GM18858 (cell line): Measurements from ENCODE around the gene GPR18.
"Not testable (repeated sequence)": the region's sequence is repeated elsewhere in the genome, so short reads cannot be mapped to it uniquely, and the experiment has no call there.

Source experiments
- ATAC-seq: cut with Tn5 transposase; IDR thresholded peaks from one replicate; pipeline ENCODE4 v1.9.1; 2021; ENCODE audit not compliant: unreplicated experiment

Gene GPR18

DNA sequence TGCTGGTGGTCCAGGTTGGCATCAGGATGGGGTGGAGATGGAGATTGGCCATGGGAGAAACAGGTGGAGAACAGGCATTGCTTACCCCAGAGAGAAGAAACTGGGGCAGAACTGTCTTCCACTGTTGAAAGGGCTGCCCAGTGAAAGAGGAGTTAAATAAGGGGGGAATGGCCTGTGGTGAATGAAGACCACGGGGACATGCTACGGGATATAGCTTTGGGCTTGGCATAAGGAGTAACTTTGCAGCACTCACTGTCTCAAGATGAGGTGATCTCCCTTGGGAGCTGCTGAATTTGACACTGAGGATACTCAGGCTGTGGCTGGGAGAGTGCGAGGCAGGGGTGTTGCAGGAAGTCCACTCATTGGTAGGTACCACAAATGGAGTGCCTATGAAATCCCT, 10.6 kb upstream of the GPR18 start:
- ATAC-seq = no peak

DNA sequence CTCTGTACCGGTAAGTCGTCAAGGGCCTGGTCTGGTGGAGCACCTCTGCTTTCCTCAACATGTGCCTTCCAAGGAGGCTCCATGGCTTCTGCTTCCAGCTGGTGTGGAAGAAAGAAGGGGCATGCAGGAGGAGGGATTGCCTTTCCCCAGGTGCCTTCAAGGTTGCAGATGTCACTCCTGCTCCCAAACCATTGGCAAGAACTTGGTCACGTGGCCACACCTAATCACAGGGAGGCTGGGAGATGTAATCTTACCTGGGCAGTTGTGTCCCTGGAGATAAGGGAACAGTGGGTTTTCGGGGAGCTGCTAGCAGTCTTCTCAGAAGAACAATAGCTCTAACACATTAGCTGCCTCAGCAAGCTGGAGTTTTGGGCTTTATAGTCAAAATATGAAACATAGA, 9.7 kb upstream of the GPR18 start:
- ATAC-seq = no peak

DNA sequence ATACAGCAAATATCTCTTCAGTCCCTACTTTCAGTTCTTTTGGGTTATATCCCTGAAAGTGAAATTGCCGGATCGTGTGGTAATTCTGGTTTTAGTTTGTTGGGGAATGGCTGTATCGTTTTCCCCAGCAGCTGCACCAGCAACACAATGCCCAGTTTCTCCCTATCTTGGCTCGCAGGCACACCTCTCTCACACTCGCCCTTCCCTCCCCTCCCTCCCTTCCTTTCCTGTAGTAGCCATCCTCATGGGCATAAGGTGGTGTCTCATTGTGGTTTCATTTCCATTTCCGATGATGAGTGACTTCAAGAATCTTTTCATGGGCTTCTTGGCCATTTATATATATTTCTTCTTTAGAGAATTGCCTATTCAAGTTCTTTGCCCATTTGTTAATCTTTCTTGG, 8.6 kb upstream of the GPR18 start:
- ATAC-seq = no peak

DNA sequence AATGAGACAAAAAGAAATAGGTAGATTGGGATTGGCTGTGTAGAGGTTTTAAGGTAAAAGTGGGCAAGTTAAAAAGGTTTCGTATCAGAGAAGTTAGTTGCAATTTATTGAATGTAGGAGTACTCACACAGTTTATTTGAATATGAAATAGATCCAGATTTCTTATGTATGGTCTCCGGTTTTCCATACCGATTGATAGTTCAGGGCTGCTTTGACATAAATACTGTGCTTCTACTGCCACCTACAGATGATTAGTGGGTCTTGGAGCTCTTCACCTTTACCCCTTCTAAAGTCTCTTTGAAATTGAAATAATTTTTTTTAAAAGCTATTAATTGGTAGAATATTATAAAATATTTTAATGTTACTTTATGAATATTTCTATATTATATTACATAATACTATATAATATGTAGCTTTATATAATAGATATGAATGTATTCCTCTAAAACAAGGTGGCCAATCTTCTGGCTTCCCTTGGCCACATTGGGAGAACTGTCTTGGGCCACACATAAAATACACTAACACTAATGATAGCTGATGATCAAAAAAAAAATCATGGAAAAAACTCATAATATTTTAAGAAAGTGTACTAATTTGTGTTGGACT, 7.7 kb upstream of the GPR18 start:
- ATAC-seq = no peak

DNA sequence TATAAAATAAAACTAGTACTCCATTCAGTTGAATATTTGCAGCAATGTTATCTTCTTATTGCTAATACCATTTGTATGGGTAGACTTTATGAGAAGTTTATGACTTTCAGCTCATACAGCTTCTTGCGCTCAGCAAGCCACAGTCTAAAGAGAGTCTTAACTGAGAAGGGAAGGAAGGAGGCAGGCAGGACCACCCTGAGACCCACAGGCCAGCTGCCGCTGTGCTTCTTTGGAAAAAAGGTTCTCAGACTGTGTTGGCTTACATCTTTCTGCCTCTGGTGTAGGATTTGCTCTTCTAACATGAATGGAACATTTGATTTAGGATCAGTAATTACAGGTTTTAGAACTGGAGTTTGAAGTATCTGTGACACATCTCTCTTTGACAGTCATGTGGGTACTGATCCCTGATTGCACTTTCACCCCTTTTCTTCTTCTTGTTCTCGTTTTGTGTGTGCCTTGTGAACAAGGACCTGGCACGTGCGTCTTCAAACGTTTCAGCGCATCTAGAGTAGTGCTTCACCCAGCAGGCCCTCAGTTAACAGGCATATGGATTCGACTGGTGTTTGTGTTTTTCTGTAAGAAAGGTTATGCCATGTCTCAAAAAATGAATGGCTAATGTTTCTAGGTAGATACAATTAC, 7.1 kb upstream of the GPR18 start:
- no peak for ATAC-seq

DNA sequence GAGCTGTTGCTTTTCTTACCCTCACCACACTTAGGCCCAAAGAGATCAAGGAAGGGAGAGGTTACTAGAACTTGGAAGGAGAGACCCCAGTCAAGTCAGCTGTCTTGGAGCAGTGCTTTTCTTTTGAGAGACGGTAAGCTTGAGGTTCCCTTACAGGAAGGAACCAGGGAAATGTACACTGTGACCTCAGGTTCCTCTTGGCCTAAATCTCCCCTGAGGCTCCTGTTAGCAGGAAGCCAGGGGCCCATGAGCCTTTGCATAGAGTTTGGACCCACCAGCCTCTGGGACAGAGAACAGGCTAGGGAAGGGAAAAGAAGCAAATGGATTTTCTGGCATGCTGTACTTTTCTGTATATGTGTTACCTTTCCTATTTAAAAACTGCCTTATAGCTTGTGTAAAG, 5.9 kb upstream of the GPR18 start:
- ATAC-seq = no peak

DNA sequence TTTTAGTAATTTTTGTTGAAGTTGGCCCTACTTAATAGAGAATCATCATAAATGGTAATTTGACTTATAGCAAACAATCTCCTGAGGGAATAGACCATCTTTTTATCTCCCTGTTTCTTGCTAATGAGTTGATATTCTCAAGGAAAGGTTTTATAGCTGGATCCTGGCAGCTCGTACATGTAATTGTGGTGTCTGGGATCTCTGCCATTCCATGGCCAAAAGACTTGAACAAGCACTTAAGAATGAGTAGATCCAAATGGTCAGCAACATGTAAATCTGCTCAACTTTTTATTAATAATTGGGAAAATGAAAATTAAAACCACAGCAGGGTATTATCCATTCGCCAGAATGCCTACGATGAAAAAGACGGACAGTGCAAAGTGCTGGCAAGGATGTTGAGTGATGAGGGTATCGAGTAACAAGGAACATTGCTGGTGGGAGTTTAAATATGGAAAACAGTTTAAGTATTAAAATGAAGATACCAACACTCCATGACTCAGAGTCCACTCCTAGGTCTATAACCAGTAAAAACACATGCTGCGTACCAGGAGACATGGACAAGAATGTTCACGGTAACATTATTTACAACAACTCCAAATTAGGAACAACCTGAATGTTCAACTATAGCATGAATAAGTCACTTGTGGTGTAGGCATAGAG, 5.1 kb upstream of the GPR18 start:
- ATAC-seq = no peak

DNA sequence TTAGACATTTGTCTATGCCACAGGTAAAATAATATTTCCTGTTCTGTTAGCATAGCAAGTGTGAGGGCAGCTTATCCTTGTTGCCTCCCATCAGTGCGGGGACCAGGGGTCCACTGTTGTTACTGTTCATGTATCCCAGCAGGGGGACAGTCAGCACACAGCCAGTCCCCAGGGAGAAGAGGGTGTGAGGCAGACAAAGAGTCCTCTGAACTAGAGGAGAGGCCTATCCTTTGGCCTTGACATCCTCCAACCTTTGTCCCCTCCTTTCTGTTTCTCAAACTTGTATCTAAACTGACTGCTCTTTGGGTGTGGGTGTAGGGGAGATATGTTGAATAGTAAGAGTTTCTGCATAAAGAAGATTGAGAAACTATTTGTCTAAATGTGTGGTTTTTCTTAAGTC, 2.9 kb upstream of the GPR18 start:
- no peak for ATAC-seq

DNA sequence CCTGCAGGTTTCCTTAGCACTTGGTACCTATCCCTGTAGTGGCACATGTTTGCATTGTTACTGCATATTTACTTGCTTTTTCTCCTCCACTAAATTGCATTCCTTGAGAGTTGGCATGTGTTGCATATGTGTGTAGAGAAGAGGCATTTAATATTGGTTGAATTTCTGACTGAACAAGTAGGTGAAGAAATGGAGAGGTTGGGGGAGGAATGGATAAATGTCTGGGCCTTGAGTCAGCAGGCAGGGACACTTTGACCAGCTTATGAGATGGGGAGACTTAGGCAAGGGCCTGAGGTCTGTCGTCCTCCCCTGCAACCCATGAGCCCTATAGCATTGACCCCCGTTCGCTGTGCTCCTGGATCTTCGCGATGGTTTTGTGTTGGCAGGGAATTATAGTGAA, 2.0 kb upstream of the GPR18 start:
- no peak for ATAC-seq

DNA sequence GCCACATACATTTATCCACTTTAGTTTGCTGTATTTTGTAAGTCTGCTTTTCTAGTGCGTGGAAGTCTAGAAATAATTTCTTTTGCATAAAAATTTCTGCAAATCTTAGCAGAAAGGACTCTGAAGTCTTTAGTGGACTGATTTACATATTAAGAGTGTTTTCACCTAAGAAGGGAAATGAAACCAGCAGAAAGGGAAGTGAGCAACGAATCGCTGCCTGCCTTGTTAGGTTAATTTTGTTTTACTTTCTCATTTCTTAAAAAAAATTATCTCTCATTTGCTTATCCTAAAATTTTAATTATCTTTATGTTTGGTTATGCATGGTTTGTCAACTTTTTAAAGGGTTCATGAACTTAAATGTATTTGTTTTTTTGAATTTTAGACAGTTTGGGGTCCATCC, 767 bp upstream of the GPR18 start:
- peak; percentile 39 for ATAC-seq

DNA sequence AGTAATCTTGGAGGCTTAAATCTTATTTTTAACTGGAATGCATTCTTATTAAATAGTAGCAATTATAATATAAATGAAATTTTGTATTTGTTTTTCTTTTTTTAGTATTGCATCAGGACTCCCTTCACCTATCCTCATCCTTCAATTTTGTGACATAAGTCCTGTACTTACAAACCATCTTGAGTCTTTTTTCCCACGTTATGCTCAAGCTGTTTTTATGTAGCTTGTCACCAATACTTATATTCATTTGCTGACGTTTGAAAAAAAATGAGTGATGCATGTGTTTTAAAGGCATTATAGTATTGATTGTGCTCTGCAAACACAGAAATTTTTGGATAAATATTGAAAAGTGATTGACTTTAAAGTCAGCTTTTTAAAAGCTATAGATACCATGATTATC, 888 bp downstream of the GPR18 start:
- ATAC-seq = no peak

DNA sequence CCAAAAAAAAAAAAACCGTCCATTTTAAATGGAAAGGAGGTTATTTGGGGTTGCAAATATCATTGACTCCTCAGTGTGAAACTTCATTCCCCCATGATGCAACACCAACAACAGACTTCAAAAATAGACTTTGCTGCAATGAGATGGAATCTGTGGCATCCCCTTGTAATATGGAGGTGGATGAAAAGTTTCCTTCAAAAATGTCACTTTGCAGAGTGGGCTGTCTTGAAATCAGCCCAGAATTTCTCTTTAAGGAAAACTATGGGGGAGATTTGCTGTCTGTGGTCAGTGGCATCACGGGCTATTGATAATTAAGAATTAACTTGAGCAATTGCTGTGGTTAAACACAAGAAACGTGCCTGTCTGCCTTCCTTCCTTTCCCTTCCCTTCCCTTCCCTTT, 1.5 kb downstream of the GPR18 start:
- ATAC-seq = no peak

DNA sequence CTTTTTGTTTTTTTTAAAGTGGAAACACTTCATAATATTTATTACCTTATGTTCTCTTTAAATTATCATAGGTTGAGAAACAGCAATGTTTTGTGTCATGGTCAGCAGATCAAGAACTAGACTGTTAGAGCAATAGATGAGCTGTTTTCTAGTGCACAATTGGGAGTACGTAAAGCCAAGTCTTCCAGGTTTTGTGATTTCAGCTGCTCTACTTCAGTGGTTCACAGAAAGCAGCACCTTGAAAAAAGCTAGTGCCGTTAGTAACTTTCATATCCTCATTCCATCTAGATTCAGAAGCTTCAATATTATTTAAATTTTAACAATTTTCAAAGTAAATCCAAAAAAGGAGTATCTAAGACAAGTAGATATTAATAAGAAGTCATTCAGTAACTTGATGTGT, 1.9 kb downstream of the GPR18 start:
- ATAC-seq = no peak

DNA sequence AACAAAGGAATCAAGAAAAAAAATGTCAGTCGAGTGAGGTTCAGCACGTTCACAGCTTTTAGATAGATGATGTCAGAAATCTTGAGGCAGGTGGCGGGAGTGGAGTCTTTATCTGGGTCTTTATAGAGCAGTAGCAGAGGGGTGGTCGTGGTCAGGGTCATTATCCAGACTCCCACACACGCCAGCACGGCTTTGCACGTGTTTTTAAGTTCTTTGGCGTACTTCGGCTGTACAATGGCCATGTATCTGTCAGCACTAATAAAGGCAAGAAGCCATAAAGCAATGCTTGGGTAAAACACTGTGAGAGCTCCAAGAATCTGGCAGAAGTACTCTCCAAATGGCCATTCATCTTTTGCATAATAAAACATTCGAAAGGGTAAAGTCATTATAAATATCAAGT, 2.9 kb downstream of the GPR18 start:
- no peak for ATAC-seq

DNA sequence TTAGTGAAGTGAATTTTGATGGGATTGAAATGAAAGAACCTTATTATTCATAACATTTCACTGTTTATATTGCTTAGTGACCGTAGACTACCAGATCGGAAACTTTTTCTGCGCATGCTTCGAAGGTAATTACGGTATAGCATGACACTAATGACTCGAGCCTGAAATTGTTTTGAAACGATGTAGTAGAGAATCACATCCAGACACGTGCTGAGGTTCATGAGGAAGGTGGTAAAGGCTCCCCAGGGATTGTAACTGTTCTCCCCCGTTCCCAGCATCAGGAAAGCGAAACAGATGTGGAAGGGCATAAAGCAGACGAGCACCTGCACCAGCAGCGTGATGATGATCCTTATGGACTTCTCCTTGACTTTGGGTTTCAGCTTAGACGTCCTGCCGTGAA, 3.3 kb downstream of the GPR18 start:
- ATAC-seq = no peak

DNA sequence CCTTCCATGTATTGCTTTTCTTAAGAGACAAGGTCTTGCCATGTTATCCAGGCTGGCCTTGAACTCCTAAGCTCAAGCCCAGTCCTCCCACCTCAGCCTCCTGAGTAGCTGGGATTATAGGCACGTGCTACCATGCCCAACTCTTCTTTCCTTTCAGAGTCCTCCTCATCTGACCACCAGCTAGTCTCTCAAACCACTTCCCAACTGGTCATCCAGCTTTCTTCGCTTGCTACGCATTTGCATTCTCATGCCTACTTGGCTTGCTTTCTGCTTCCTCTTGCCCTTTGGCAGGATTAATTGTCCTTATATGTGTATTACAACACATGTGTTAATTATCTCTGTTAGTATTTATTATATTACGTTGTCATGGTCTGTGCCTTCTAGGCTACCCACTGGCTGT, 6.3 kb downstream of the GPR18 start:
- ATAC-seq = no peak

DNA sequence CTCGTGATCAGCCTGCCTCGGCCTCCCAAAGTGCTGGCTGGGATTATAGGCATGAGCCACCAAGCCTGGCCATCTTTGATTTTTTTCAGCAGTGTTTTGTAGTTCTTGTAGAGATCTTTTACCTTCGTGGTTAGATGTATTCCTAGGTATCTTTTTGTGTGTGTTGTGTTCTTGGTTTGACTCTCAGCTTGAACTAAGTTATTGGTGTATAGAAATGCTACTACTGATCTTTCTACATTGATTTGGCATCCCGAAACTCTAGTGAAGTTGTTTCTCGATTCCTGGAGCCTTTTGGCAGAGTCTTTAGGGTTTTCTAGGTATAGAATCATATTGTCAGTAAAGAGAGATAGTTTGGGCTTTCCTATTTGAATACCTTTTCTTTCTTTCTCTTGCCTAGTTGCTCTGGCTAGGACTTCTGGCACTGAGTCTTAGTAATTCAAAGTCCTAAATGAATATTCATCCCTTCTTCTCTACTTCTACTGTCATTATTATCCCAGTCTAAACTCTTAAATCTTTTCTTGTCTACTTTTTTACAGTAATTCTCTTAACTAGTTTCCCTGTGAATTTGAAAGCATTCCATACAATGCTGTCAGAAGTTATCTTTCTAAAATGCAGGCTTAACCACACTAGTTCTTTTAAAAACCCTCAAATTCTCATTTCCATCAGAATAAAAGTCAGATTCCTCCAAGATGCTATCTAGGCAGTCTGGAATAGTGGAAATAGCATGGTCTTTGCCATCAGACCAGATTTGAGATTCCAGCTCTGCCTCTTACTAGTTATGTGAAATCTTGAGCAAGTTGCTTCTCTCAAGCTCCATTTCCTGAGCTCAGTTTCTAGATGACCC, 7.0 kb downstream of the GPR18 start:
- ATAC-seq = no peak

DNA sequence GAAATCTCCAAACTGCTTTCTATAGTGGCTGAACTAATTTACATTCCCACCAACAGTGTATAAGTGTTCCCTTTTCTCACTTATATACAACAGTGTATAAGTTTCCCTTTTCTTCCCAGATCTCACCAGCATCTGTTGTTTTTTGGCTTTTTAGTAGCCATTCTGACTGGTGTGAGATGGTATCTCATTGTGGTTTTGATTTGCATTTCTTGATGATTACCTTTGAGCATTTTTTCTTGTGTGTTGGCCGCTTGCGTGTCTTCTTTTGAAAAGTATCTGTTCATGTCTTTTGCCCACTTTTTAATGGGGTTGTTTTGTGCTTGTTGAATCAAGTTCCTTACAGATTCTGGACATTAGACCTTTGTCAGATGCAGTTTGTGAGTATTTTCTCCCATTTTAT, 8.6 kb downstream of the GPR18 start:
- not testable (repeated sequence) for ATAC-seq

DNA sequence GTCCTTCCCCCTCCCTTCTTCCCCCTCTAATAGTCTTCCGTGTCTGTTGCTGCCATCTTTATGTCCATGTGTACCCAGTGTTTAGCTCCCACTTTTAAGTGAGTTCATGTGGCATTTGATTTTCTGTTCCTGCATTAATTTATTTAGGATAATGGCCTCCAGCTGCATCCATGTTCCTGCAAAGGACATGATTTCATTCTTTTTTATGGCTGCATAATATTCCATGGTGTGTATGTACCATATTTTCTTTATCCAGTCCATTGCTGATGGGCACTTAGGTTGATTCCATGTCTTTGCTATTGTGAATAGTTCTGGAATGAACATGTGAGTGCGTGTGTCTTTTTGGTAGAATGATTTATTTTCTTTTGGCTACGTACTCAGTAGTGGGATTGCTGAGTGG, 9.0 kb downstream of the GPR18 start:
- ATAC-seq = not testable (repeated sequence)

DNA sequence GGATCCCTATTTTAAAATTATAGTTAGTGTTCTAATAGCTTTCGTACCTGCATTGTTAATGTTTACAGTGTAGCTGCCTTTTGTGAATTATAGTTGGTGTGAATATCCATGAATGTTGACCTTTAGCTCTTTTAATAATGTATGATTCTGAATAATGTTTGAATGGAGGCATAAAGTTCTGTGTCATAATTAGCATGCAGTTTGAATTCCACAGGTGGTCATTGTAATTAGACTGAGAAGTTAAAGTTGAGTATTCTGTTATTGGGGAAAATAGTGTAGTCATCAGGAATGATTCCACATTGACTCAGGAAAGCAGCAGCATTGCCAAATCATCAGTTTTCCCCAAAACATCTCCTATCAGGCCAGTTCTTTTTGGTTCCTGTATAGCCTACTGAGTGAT, 12.1 kb downstream of the GPR18 start:
- no peak for ATAC-seq

DNA sequence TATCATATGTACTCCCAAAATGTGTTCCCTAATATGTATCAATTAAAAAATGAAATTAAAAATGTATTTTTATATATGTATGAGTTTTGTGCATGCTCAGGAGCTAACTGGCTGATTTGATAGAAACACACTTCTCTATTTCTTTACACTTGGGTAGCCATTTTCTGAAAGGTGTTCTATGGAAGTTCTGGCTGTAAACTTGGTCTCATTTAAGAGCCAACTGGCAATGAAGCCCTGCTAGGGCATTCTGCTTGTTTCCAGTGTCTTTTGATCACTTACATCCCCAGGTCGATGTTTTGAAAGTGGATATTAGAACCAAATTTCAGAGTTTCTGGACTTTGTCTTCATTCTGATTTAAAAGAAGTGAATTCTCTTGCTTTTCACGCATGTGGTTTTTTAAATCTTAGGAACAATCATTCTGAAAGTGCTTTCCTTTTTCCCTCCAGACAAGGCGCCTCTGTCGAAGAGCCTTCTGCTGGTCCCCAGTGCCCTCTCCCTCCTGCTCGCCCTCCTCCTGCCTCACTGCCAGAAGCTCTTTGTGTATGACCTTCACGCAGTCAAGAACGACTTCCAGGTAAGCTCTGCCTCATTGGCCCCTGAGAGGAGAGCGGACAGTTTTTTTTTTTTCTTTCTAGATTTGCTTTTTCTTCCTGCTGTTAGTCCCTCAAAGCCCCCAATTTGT, 20.1 kb downstream of the GPR18 start:
- peak; percentile 59 for ATAC-seq
